Skeletal muscle cell (primary cell): ENCODE results near the gene UGT2B7.
"Not testable (repeated sequence)": the region's sequence is repeated elsewhere in the genome, so short reads cannot be mapped to it uniquely, and the experiment has no call there.

ENCODE experiments used
- DNase-seq: peaks from one replicate; pipeline ENCODE4 v3.0.0-alpha.2; 2010; ENCODE audit warnings: low read depth
- H3K4me3 ChIP-seq: 2 replicates; pipeline ENCODE4 v1.5.1; 2011; ENCODE audit warnings: low read depth, mild to moderate bottlenecking, control low read depth, low read length, moderate library complexity

The UGT2B7 gene

DNA sequence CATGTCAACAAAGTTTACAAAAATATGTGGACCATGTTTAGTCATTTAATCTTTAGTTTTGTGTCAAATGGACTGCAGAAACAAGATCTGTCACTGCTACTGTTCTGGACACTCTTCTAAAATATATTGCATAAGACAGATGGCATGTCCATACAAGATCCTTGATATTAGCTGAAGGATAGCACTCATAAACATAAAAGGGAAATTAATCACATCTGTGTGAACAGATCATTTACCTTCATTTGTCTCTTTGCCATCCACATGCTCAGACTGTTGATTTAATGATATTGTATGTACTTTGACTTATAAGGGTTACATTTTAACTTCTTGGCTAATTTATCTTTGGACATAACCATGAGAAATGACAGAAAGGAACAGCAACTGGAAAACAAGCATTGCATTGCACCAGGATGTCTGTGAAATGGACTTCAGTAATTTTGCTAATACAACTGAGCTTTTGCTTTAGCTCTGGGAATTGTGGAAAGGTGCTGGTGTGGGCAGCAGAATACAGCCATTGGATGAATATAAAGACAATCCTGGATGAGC, at the start of gene UGT2B7:
TSS of gene UGT2B7 (plus strand) at position 364 of the 546 bp plus-strand sequence. CDS start at position 411, 47 bp downstream.
- no peak for DNase-seq
- H3K4me3 ChIP-seq, result no peak within 1 kb of the TSS

DNA sequence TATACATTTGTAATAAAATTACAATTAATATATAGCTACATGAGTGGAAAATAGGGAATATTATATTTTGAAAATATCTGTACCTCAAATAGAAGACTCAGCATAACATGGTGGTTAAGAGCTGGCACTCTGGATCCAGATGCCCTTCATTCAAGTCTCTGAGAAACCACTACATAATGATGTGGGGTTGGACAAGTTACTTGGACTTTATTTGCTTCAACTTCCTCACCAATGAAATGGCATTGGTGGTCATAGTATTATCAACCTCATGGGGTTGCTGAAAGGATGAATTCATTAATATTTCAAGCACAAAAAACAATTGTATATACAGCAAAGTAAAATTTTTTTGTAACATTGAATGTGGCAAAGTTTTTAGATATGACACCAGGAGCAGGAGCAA, 46.4 kb upstream of the UGT2B7 start:
- DNase-seq, result no peak
- H3K4me3 ChIP-seq, result no peak overlapping the region

DNA sequence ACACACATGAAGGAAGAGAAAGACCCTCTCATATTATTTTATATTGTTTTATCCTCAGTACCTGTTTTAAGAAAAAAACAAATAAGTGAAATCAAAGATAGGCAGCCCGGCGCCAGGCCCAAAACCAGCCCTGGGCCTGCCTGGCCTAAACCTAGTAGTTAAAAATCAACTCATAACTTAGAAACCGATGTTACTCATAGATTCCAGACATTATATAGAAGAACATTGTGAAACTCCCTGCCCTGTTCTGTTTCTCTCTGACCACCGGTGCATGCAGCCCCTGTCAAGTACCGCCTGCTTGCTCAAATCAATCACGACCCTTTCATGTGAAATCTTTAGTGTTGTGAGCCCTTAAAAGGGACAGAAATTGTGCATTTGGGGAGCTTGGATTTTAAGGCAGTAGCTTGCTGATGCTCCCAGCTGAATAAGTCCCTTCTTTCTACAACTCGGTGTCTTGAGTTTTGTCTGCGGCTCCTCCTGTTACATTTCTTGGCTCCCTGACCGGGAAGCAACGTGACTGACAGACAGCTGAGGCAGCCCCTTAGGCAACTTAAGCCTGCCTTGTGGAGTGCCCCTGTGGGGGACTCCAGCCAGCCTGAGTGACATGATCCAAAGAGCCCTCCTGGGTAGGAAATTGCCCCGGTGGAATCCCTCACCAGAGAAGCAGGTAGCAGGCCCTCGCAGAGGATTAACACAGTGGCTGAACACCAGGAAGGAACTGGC, 45.3 kb upstream of the UGT2B7 start:
- not testable (repeated sequence) for DNase-seq, H3K4me3 ChIP-seq

DNA sequence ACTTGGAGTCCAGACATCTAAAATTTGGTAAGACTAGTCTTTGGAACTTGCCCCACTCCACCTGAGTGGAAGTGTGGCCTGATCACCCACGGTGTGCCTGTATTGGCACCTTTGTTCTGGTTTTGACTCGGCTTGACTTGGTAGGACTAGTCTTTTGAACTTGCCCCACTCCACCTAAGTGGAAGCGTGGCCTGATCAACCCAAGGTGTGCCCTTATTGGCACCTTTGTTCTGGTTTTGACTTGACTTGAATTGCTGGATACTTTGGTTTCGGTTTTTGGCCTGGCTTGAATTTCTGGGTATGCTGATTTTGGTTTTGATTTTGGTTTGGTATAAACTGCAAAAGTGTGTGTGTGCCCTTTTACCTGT, 44.7 kb upstream of the UGT2B7 start:
- no peak overlapping the region for H3K4me3 ChIP-seq

DNA sequence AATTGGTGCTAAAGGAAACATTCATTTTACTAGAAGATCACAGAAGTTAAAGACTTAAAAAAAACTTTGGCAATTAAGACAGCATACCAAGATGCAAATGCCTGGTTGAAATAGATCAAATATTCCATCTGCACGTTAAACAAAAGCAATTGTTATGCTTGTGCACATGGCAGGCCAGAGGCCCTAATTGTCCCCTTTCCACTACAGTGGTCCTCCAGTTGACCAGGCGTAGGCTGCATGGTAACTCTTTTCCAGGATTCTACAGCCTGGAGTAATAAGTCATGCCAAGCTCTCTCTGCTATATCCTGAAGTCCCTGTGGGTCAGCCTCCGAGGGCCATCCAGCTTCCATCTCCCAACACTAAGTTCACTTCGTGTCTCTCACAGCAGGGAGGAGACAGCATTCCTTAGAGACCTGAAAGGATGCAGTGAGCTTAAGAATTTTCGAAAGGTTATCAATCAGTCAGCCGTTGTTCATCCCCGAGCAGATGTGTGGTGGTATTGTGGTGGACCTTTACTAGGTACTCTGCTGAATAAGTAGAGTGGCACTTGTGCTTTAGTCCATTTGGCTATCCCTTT, 42.9 kb upstream of the UGT2B7 start:
- not testable (repeated sequence) for DNase-seq, H3K4me3 ChIP-seq

More for the DNA sequence above, 44.7 kb upstream of the UGT2B7 start:
- DNase-seq, result no peak

DNA sequence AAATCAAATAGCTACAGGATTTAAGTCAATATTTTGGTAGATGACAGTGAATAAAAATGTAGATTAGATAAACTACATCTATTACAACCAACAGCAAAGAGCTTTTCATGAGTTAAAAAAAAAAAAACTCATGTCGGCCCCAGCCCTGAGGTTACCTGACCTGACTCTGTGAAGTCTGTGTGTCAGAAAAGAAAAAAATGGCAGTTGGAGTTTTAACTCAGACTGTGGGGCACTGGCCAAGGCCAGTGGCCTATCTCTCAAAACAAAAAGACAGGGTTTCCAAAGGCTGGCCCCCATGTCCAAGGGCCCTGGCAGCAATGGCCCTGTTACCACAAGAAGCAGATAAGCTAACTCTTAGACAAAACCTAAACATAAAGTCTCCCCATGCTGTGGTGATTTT, 42.2 kb upstream of the UGT2B7 start:
- H3K4me3 ChIP-seq, DNase-seq: not testable (repeated sequence)

DNA sequence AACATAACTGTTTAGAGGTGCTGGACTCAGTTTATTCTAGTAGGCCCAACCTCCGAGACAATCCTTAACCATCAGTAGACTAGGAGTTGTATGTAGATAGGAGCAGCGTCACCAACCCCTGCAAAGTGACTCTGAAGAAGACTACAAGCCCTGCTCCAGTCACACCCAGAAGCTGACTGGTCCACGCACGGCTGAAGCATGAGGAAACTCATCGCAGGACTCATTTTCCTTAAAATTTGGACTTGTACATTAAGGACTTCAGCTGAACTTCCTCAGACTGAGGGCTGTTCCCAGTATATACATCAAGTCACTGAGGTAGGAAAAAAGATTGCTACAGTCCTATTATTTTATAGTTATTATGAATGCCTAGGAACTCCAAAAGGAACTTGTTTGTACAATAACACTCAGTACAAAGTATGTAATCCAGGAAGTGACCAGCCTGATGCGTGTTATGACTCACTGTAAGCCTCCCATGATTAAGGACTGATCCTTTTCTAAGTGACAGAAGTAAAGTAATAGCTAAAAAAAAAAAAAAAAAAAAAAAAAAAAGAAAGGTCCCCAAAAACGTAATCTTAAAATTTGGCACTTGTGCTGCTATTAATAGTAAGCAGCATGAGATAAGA, 41.6 kb upstream of the UGT2B7 start:
- peak; percentile 62 for DNase-seq
- no peak overlapping the region for H3K4me3 ChIP-seq

DNA sequence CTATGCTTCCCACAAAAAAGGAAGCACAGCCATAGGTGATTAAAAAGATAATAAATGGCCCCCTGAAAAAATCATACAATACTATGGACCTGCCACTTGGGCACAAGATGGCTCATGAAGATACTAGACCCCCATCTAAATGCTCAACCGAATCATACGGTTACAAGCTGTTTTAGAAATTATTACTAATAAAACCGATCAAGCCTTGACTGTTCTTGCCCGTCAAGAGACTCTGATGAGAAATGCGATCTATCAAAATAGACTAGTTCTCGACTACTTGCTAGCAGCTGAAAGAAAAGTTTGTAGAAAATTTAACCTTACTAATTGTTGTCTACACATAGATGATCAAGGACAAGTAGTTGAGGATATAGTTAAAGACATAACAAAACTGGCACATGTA, 40.1 kb upstream of the UGT2B7 start:
- DNase-seq, result no peak
- H3K4me3 ChIP-seq, result no peak overlapping the region

DNA sequence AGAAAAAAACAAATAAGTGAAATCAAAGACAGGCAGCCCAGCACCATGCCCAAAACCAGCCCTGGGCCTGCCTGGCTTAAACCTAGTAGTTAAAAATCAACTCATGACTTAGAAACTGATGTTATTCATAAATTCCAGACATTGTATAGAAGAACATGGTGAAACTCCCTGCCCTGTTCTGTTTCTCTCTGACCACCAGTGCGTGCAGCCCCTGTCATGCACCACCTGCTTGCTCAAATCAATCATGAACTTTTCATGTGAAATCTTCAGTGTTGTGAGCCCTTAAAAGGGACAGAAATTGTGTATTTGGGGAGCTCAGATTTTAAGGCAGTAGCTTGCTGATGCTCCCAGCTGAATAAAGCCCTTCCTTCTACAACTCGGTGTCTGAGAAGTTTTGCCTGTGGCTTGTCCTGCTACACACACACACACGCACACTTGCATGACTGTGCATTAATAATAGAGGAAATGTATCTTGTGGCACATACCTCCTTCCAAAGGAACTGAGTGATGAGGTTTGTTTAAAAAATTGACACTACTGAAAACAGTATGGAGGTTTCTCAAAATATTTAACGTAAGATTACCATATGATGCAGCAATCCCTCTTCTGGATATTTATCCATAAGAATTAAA, 39.2 kb upstream of the UGT2B7 start:
- H3K4me3 ChIP-seq, result no peak overlapping the region
- no peak for DNase-seq

DNA sequence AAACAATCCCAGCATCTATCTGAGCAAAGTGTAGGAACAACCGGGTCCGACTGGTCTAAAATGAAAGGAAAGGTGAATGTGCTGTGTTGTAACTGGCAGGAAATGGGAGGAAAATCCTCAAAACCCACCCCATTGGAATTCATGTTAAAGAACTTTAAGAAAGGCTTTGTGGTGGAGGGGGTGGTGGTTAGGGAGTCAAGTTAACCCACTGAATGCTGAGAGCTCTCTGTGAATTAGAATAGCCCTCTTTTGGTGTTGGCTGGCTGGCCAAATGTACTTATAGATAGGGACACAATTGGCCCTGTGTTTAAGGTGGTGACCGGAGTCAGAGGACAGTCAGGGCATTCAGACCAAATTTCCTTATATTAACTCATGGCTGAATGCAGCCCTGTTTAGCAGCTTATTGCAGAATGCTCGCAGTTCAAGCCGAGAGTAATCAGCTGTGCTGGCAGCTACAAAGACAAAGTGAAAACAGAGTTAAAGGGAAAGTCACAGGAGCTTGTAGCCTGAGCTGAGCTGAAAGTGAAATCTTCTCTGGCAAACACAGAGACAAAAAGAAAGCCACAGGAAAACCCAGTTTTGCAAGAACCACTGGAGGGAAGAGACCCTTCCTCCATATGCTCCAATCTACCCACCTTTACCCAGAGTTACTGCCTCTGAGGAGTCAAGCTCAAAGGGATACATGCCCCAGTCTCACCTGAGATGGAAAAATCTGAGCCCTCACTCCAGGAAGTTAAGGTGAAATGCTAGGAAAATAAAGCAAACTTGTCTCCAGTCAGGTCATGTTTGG, 38.5 kb upstream of the UGT2B7 start:
- H3K4me3 ChIP-seq, result no peak overlapping the region
- peak; percentile 21 for DNase-seq

DNA sequence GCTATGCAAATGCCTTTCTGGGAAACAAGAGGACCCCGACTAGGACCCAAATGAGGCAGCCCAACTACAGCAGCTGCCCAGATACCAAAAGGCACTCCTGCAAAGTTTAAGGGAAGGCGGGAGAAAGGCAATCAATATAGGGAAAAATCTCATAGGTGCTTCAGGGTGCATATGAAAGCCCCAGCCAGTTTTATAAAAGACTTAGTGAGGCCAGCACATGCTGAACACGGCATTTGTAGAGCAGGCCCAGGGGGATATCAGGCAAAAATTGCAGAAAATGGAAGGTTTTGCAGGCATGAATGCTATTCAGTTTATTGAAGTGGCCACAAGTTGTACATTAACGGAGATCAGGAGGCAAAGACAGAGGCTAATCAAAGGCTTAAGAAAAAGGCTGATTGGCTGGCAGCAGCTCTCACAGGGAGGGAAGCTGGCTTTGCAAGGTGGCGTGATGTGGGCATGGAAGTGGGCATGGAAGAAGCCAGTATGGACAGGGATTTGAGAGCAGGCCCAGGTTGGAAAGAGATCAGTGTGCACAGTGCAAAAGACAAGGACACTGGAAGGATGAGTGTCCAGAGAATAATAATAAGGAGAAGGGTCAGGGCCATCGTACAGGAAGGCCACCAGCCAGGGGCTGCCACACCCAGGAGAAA, 37.7 kb upstream of the UGT2B7 start:
- DNase-seq, result no peak
- no peak overlapping the region for H3K4me3 ChIP-seq

DNA sequence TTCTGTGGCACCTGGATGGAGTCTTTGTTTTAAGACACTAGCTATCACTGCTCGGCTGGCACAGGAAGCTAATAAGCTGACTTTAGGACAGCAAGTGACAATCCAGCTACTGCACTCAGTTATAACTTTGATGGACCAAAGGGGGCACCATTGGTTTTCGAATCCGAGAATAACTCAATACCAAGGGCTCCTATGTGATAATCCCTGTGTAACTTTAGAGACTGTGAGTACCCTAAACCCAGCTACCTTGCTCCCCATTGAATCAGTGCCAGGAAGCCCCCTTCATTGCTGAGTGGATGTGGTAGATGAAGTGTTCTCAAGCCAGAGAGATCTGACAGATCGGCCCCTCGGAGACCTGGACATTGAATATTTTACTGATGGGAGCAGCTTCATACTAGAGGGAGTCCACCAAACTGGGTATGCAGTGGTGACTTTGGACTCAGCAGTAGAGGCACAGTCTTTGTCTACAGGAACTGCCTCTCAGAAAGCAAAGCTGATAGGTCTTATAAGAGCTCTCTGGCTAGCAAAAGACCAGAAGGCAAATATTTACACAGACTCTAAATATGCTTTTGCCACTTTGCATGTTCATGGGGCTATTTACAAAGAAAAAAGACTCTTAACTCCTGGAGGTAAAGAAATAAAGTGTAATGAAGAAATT, 35.5 kb upstream of the UGT2B7 start:
- H3K4me3 ChIP-seq, result no peak overlapping the region
- no peak for DNase-seq

DNA sequence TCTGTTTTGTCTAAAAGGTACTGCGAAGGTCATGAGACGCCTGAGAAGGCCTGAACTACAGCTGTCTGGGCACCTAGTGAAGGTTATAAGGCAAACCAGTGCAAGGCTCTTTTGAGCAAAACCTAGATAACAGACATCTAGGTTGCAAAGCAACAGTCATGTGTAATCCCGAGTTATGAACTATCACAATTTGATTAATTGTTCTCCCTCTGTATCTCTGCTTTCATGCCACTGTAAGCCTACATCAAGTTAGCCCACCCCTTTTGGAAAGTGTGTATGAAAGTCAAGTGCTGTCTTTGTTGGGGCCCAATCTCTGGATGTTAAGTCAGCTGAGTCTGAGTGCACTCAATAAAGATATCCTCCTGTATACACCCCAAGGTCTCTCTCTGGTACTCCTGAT, 31.9 kb upstream of the UGT2B7 start:
- H3K4me3 ChIP-seq, result no peak overlapping the region
- DNase-seq, result no peak

DNA sequence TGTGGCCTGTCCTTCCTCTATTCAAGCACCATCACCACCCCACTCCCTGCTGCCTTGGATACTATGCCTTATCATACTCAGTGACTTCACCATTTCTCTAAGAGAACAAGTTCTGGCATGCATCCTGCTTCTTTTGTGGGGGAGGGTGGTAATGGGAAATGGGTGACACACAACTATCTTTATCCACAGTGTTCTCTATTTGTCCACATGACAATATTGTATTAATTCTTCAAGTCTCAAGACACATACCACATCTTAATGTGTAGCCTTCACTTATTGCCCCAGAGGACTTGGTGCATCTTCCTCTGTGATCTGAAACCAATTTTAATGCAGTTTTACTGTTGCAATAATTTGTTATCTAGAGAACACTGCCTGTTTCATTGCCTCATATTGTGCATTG, 29.3 kb upstream of the UGT2B7 start:
- H3K4me3 ChIP-seq, result no peak overlapping the region
- DNase-seq, result peak; percentile 19

DNA sequence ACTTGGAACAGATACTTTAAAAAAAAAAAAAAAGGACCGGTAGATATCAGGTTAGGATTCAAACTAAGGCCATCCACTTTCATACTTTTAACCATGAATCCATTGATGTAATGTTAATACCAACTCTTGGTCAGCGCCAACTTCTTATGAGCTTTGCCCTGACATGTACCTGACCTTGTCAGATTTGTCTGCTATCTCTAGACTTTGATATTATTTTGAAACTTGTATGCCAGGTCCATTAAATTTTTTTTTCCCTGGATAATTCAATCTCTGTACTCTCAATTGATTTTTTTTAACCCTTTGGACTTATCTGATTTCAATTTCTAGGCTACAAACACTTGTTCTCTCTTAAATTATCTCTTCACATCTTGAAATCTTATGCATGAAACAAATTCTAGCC, 27.2 kb upstream of the UGT2B7 start:
- no peak for DNase-seq
- no peak overlapping the region for H3K4me3 ChIP-seq

DNA sequence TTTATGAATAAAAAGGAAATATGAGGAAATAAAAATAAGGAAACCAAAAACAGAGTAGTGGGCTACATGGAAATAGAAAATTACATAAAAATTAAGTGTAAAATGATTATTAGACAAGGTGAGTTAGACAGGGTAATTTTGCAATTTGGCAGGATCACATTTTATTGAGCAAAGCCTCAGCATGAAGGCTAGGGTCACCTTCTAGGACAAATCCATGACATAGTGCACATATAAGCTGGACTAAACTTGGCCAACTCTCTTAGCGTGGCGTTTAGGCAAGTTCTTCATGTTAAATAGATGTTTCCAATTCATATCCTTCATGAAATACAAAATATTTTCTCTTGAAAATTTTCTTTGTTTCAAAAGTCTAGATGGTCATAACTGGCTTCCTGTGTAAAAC, 25.7 kb upstream of the UGT2B7 start:
- no peak for DNase-seq
- H3K4me3 ChIP-seq, result no peak overlapping the region

DNA sequence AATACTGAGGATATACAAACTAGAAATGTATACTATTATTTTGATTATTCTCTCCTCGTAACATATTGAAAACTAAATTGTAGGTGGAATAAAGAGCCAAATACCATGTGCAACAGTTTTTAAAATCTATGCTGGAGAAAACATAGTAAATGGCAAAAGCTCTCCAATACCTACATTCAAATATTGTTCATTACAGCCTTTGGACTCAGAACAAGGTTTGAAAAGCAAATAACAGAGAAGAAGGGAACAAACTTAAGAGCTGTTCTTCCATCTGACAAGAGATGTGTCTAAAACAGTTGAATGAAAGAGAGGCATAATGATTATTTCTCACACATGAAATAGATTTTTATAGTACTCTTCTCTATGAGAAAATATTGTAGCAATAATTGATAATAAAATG, 25.0 kb upstream of the UGT2B7 start:
- DNase-seq, result no peak
- no peak overlapping the region for H3K4me3 ChIP-seq

DNA sequence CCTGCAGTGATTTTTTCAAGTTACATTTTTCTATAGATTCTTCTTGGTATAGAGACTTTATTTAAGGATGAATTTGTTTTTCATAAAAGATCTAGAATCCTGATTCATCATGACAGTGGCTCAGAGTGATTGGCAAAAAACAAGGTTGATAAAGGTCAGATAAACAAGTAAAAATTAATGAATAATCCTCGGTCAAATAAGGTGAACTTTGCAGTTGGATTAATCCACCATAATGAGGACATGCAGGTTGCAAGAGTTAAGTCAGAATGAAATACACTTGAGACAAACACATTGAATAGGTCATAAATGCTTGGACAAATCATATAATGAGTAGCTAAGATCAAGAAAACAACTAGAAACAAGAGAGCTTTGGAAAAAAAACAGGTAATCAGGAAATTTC, 22.9 kb upstream of the UGT2B7 start:
- DNase-seq, result no peak

More for the DNA sequence above, 22.9 kb upstream of the UGT2B7 start:
- H3K4me3 ChIP-seq, result no peak overlapping the region
